Activated CD8-positive, alpha-beta memory T cell treated with anti-CD3 and anti-CD28 coated beads, Interleukin-2, amount 50 U/mL, for 1 hour (primary cell): ENCODE data around the gene PLCXD1.
"Not testable (repeated sequence)": the region's sequence is repeated elsewhere in the genome, so short reads cannot be mapped to it uniquely, and the experiment has no call there.

Experiments
- DNase-seq: peaks from one replicate; pipeline ENCODE4 v3.0.0-alpha.2; 2020; ENCODE audit errors: extremely low read depth

The PLCXD1 gene

GRCh38 chrX:350148-350533 is 69.0 kb downstream of the PLCXD1 start:
- DNase-seq = no peak

- no peak for DNase-seq
These were observed 69.5 kb downstream of the PLCXD1 start for GRCh38 chrX:350534-351323.

DNA sequence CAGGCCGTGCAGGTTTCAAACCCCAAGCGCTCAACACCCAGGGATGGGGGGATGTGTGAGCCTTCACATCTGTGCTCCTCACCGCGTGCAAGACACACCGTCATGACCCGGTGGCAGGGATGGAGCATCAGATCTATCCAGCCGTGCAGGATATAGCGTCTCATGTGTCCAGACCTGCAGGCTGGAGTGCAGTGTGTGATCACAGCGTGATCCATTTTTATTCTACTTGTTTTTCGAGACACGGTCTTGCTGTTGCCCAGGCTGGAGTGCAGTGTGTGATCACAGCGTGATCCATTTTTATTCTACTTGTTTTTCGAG is 70.1 kb downstream of the PLCXD1 start:
- DNase-seq = not testable (repeated sequence)

DNA sequence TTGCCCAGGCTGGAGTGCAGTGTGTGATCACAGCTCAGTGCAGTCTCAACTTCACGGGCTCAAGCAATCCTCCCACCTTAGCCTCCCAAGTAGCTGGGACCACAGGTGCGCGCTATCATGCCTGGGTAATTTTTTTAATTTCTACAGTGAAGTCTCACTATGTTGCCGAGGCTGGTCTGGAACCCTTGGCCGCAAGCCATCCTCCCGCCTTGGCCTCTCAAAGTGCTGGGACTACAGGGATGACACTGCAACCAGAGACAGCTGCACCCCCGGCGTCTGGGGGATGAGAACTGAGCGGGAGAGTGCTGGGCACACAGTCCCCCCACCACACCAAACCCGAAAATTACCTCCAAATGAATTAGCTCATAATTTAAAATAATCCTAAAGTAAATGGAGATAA is 70.6 kb downstream of the PLCXD1 start:
- DNase-seq = no peak

DNA sequence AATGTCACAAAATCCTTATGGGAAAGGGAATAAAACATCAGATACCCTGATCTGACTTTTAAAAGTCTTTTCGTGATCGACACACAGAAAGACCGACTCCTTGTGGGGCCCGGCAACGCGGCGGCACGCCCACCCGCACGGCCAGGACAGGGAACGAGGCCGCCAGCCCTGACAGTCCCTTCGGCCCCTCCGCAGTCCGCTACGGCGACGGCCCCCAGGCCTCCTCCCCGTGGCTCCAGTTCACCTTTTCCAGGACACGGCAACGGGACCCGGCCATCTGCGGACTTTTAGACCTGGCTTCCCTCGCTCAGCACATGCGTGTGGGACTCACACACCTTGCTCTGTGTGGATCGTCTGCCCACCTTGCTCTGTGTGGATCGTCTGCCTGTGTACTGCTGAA is 71.0 kb downstream of the PLCXD1 start:
- DNase-seq = no peak

GRCh38 chrX:352582-353314 is 71.6 kb downstream of the PLCXD1 start:
- DNase-seq = no peak
